IPS-18c (cell line): ENCODE data around the gene WDFY4.

Experiments
- H3K4me3 ChIP-seq: 2 replicates; pipeline ENCODE4 v1.7.0; 2013; ENCODE audit warnings: low read depth, mild to moderate bottlenecking, low read length, moderate library complexity; ENCODE audit not compliant: insufficient read depth
- H3K9me3 ChIP-seq: one replicate; pipeline ENCODE4 v1.6.1; 2013; ENCODE audit warnings: mild to moderate bottlenecking, low read length, moderate library complexity; ENCODE audit not compliant: control insufficient read depth, insufficient read depth

WDFY4 gene

GRCh38 chr10:48970046-48970445 is 285.4 kb downstream of the WDFY4 start:
- Histone ChIP-seq H3K4me3 (no peak overlapping the region), H3K9me3 (no peaks in the 10 kb centered on the region)

GRCh38 chr10:48970654-48971053 is 286.0 kb downstream of the WDFY4 start:
- no peaks in the 10 kb centered on the region for H3K9me3 ChIP-seq
- H3K4me3 ChIP-seq = no peak overlapping the region

DNA sequence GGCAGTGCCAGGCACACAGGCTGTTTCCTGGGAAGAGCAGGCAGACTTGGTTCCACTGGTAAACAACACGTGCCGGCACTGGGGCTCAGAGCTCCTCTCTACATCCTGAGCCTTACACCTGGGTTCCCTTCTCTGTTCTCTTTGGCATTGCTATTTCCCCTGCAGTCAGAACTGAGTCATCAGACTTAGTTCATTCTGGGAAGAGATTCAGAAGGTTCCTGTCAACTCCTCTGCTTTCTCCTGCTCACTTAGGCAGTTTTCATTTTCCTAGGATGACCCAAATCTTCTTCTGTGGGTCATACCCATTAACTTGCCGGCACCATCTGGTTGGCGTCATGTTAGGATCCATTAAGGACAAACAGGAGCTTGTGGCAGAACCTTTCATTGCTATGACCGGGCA is 288.4 kb downstream of the WDFY4 start:
- no peak overlapping the region for H3K4me3 ChIP-seq
- no peaks in the 10 kb centered on the region for H3K9me3 ChIP-seq

DNA sequence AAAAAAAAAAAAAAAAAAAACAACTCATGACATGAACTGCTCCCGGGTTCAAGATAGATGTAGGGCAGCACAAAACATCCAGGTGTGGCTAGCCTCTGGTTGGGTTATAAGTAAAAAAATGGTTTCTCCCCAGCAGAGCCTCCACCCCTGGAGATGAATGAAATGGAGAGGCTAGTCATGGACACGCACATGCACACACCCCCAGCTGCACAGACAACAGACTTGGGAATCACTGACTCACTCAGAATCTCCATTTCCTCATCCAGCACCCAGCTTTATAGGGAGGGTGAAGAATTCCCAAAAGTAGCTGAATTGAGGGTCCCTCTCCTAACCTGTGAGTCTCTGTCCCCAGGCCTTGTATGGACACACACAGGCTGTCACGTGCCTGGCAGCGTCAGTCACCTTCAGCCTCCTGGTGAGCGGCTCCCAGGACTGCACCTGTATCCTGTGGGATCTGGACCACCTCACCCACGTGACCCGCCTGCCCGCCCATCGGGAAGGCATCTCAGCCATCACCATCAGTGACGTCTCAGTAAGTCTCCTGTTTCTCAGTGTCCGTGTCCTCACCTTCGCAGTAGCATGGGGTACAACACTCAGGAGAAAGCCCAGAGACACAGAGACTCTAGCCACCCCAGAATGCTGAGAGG is 290.0 kb downstream of the WDFY4 start:
- H3K4me3 ChIP-seq = no peak overlapping the region
- H3K9me3 ChIP-seq = no peaks in the 10 kb centered on the region

DNA sequence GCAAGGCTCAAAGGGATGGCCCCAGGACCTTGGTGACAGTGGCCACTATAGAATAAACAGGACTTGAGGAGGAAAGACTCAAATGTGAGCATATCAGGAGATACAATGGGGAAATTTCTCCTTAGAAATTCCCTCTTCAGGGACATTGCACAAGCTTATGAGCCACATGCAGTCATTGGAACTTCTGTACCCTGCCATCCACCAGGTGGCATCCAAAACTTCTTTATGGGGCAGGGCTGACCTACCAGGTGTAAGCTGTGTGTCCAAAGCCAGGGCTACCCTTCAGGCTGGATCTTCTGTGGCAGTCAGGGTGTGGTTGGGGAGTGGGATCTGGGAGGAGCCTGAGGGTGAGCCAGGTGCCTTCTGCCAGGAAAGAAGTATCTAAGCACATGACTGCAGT is 291.5 kb downstream of the WDFY4 start:
- Histone ChIP-seq H3K4me3 (no peak overlapping the region), H3K9me3 (no peaks in the 10 kb centered on the region)

DNA sequence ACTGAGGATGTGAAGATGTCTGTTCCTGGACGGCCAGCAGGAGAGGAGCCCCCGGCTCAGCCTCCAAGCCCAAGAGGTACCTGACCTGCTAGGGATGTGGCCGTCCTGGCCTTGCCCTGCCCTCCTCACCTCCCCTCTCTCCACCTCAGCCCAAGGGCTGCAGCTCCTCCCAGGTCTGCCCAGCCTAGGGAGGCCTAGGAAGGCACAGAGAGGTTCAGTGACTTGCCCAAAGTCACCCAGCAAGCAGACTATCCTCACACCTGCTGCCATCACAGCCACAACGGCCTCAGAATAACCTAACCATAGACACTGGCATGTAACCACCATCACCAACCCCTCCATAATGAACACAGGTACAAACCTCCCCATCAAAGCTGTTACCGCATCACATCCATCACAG is 293.6 kb downstream of the WDFY4 start:
- Histone ChIP-seq H3K9me3 (no peaks in the 10 kb centered on the region), H3K4me3 (no peak overlapping the region)

- H3K9me3 ChIP-seq = no peaks in the 10 kb centered on the region
- H3K4me3 ChIP-seq = no peak overlapping the region
Measured at GRCh38 chr10:48981310-48981907, 296.7 kb downstream of the WDFY4 start.

GRCh38 chr10:48982584-48982983 is 297.9 kb downstream of the WDFY4 start:
- H3K9me3 ChIP-seq = peaks cover under 1% of the 10 kb centered on the region
- no peak overlapping the region for H3K4me3 ChIP-seq

DNA sequence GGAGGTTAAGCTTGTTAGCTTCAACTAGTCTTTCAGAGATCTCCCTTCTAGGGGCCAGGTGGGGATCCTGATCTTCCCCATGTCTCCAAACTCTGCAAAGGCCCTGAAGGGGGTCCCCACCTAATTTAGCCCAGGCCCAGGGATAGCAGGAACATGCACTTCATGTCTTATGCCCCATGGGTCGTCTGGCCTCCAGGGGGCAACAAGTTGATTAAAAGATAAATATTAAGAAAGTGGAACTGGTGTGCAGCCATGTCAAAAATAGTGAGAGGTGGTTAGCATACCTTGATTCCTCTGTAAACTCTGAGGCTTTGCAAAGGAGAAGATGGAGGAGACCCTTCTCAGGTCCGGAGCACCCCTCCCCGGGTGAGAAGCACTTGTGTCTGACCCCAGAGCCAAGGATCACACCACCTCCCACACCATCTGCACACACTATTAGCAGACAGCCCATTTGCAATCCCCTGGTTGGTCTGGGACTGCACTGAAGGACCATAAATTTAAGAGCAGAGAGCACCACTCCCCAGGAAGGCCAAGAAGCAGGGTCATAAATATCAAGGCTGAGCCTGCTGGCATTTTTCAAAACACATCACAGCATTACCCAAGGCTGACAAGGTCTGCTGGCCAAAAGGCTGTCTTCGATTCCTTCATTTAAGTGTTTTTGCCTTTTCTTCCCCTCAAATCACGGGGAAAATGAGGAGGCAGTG is 299.1 kb downstream of the WDFY4 start:
- H3K4me3 ChIP-seq = no peak overlapping the region
- H3K9me3 ChIP-seq = peaks cover 2% of the 10 kb centered on the region

- Histone ChIP-seq H3K4me3 (no peak overlapping the region), H3K9me3 (peaks cover 2% of the 10 kb centered on the region)
Measured at GRCh38 chr10:48985621-48986158, 301.0 kb downstream of the WDFY4 start.

GRCh38 chr10:48990226-48990625 is 305.6 kb downstream of the WDFY4 start:
- no peak overlapping the region for H3K4me3 ChIP-seq
- H3K9me3 ChIP-seq = peaks cover 2% of the 10 kb centered on the region

- Histone ChIP-seq H3K9me3 (peaks cover 2% of the 10 kb centered on the region), H3K4me3 (no peak overlapping the region)
Measured at GRCh38 chr10:48993627-48994026, 309.0 kb downstream of the WDFY4 start.

DNA sequence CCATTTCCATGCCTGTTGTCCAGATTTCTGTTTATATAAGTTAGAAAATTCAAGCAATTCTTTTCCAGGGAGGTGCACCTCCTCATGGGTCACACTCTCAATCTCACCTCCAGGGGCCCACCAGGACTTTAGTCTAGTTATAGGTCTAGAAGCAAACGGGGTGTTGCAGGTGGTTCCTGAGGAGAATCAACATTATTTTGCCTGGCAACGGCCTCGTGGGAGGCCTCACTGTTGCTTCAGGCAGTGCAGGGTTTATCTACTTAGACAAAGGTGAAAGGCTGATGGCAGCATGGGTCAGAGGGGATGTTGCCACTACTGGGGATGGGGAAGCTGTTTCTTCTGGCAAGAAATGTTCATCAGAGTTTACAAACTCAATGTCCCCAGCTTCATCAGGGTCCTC is 311.7 kb downstream of the WDFY4 start:
- H3K9me3 ChIP-seq = peaks cover 2% of the 10 kb centered on the region
- no peak overlapping the region for H3K4me3 ChIP-seq

DNA sequence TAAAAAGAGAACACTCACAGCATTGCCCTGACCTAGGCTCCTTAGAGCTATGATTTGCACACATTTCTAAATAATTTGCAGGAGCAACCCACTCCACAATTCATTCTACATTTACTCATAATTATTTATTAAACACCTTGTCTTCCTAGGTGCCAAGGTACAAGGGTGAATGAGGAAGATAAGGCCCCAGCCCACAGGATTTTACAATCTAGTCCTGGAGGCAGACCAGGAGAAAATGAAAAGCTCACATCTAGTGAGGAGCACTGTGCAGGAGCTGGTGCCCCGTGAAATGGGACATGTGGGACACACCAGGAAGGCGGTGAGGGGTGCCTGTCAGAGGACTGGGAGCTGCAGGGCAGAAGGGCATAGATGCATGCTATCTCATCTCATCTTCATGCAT is 314.7 kb downstream of the WDFY4 start:
- peaks cover 2% of the 10 kb centered on the region for H3K9me3 ChIP-seq
- H3K4me3 ChIP-seq = no peak overlapping the region

DNA sequence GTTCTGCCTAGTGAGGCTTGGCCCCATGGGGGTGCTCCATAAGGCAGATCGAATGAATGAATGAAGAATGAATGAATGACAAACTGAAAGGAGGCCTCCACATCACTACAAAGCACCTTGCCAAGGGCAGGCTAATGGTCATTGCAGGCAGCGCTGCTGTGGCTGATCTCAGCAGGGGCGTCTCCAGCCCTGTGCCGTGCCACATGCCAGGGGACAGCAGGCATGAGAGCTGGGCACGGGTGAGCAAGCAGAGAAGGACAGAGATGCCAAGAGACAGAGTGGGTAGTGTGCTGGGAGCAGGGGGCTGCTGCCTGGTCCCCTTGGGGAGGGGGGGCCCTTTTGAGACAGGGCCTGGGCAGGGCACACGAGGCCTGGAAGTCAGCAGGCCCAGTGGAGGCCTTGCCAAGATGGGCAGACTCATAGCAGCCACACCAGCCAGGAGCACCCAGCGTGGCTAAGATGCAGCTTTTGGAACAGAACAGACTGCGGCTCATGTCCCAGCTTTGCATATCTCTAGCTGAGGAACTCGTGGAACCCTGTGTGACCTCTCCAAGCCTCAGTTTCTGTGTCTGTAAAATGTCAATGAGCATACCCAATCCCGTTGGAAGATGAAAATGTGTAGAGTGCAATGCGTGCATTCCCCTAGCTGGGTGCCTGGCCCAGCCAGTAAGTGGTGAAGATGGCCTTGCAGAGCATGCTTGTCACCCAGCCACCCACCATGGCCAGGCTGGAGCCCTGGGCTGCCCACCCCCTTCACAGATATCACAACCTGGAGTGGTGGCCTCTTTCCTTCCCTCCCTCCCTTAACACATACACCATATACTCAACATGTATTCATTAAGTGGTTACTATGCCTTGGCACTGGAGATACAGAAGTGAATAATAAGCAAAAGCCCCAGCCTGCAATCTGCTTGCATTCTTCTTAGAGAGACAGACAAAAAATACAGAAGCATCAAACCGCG is 316.0 kb downstream of the WDFY4 start:
- Histone ChIP-seq H3K9me3 (peaks cover 2% of the 10 kb centered on the region), H3K4me3 (no peak overlapping the region)

GRCh38 chr10:49001402-49001801 is 316.7 kb downstream of the WDFY4 start:
- H3K4me3 ChIP-seq = no peak overlapping the region
- peaks cover 2% of the 10 kb centered on the region for H3K9me3 ChIP-seq
